ENCODE results near the gene TRMT10C.
"Not testable (repeated sequence)": the region's sequence is repeated elsewhere in the genome, so short reads cannot be mapped to it uniquely, and the experiment has no call there.

The TRMT10C gene

GRCh38 chr3:101548527-101549105 is 13.1 kb upstream of the TRMT10C start:
- no peak for DNase-seq (ENCODE audit: low read depth)

- DNase-seq (ENCODE audit: low read depth): no peak
These were observed 12.2 kb upstream of the TRMT10C start for GRCh38 chr3:101549473-101549872.

- not testable (repeated sequence) for DNase-seq (ENCODE audit: low read depth)
These were observed 10.1 kb upstream of the TRMT10C start for GRCh38 chr3:101551359-101552081.

- DNase-seq (ENCODE audit: low read depth): not testable (repeated sequence)
These were observed 8.3 kb upstream of the TRMT10C start for GRCh38 chr3:101553381-101553780.

- DNase-seq (ENCODE audit: low read depth): no peak
These were observed 5.6 kb upstream of the TRMT10C start for GRCh38 chr3:101556064-101556463.

GRCh38 chr3:101567528-101568317 is 6.1 kb downstream of the TRMT10C start:
- DNase-seq (ENCODE audit: low read depth): no peak

GRCh38 chr3:101571028-101571895 is 9.6 kb downstream of the TRMT10C start:
- no peak for DNase-seq (ENCODE audit: low read depth)

- peak; percentile 99 for DNase-seq (ENCODE audit: low read depth)
These were observed 12.1 kb downstream of the TRMT10C start, which contains the start of gene PCNP for GRCh38 chr3:101573449-101574387. Gene PCNP (plus strand): TSS chr3:101574180. CDS start chr3:101574216, 36 bp downstream.

GRCh38 chr3:101574388-101575112 is 12.9 kb downstream of the TRMT10C start:
- DNase-seq (ENCODE audit: low read depth): peak; percentile 69

- no peak for DNase-seq (ENCODE audit: low read depth)
These were observed 15.6 kb downstream of the TRMT10C start for GRCh38 chr3:101577286-101577685.

GRCh38 chr3:101588616-101589015 is 26.9 kb downstream of the TRMT10C start:
- no peak for DNase-seq (ENCODE audit: low read depth)

- DNase-seq (ENCODE audit: low read depth): no peak
These were observed 29.4 kb downstream of the TRMT10C start for GRCh38 chr3:101591071-101591470.

- no peak for DNase-seq (ENCODE audit: low read depth)
These were observed 41.1 kb downstream of the TRMT10C start for GRCh38 chr3:101602731-101603130.

- DNase-seq (ENCODE audit: low read depth): no peak
These were observed 41.5 kb downstream of the TRMT10C start for GRCh38 chr3:101603184-101603583.

GRCh38 chr3:101605398-101605797 is 43.7 kb downstream of the TRMT10C start:
- not testable (repeated sequence) for DNase-seq (ENCODE audit: low read depth)

- no peak for DNase-seq (ENCODE audit: low read depth)
These were observed 49.4 kb downstream of the TRMT10C start for GRCh38 chr3:101611023-101611422.

GRCh38 chr3:101613014-101613413 is 51.3 kb downstream of the TRMT10C start:
- not testable (repeated sequence) for DNase-seq (ENCODE audit: low read depth)

GRCh38 chr3:101615525-101615924 is 53.9 kb downstream of the TRMT10C start:
- DNase-seq (ENCODE audit: low read depth): no peak

All from fibroblast of gingiva (primary cell).